Measurements from ENCODE around the gene CARD14. TPM values are rescaled to one million over a fixed set of nuclear protein-coding genes. Genes with fewer than 3 reads are reported as not detected.

Gene CARD14
- total and polyA plus RNA-seq, 2 of the 13 experiments (the other 11 are each of a cell fraction or from before 2014, with no cell fraction given): 0.11 TPM; not detected in 1

GRCh38 chr17:80187515-80187941 lies 17.7 kb downstream of the CARD14 start (continued):
- TF ChIP-seq KMT2B (CRISPR knock-in tag; IDR thresholded peaks at IDR 0.05) (no peak), PAXIP1 (CRISPR knock-in tag; conservative IDR thresholded peaks at IDR 0.05) (no peak), ZHX1 (CRISPR knock-in tag; IDR thresholded peaks at IDR 0.05; ENCODE audit: low read depth) (no peak), HES4 (CRISPR knock-in tag; IDR thresholded peaks at IDR 0.05; ENCODE audit: borderline replicate concordance) (no peak), FOXC1 (CRISPR knock-in tag; IDR thresholded peaks at IDR 0.05; ENCODE audit: borderline replicate concordance) (0 out of 2 replicates have a peak, but pooled peaks have one; percentile 41), CAMTA2 (CRISPR knock-in tag; IDR thresholded peaks at IDR 0.05; ENCODE audit: borderline replicate concordance) (no peak), NAIF1 (CRISPR knock-in tag; IDR thresholded peaks at IDR 0.05; ENCODE audit: borderline replicate concordance) (no peak), SYNCRIP (IDR thresholded peaks at IDR 0.05; ENCODE audit: insufficient read depth, low read depth, low read length) (no peak), ZNF605 (CRISPR knock-in tag; IDR thresholded peaks at IDR 0.05) (no peak), SRY (CRISPR knock-in tag; IDR thresholded peaks at IDR 0.05) (no peak), ZSCAN31 (CRISPR knock-in tag; IDR thresholded peaks at IDR 0.05; ENCODE audit: low read depth) (no peak), ZNF256 (CRISPR knock-in tag; conservative IDR thresholded peaks at IDR 0.05) (no peak), ARID2 (CRISPR knock-in tag; IDR thresholded peaks at IDR 0.05; ENCODE audit: borderline replicate concordance) (no peak), ZFP36 (IDR thresholded peaks at IDR 0.05; ENCODE audit: borderline replicate concordance, low read depth, low read length, partially characterized antibody) (no peak), HNF4A (CRISPR knock-in tag; IDR thresholded peaks at IDR 0.05) (no peak), NBN (conservative IDR thresholded peaks at IDR 0.05) (no peak), ZNF33A (CRISPR knock-in tag; IDR thresholded peaks at IDR 0.05; ENCODE audit: borderline replicate concordance) (no peak), ZNF782 (CRISPR knock-in tag; IDR thresholded peaks at IDR 0.05; ENCODE audit: borderline replicate concordance) (no peak), ZMYM4 (CRISPR knock-in tag; IDR thresholded peaks at IDR 0.05) (no peak), RELA (CRISPR knock-in tag; IDR thresholded peaks at IDR 0.05) (0 out of 2 replicates have a peak, but pooled peaks have one; percentile 34), ZBTB37 (CRISPR knock-in tag; IDR thresholded peaks at IDR 0.05) (no peak)
